ENCODE results near the gene FBXO15.

DNA sequence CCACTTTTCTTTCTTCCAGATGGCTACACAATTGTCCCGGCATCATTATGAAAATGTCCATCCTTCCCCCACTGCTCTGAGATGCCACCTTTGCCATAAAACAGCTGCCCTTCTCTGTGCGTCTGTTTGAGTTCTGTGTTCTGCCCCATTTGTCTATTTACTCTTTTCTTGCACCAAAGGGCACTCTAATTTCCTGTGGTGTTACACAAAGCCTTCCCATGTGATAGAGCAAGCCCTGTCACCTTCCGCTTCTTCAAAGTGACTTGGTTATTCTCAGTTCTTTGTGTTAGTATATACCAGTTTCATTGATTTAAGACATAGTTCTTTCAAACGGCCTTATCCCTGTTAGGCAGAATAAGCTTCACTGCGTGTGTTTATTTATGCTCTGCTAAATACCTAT, 84.1 kb downstream of the FBXO15 start:
- TF ChIP-seq TAF1 (conservative IDR thresholded peaks at IDR 0.05) (no peak), CTCF (IDR thresholded peaks at IDR 0.05; ENCODE audit: low read depth, low read length, missing input control) (no peak), RXRA (IDR thresholded peaks at IDR 0.05) (no peak), ATF3 (IDR thresholded peaks at IDR 0.05) (no peak), RAD21 (IDR thresholded peaks at IDR 0.05) (no peak), JUND (IDR thresholded peaks at IDR 0.05) (no peak), ZBTB33 (IDR thresholded peaks at IDR 0.05) (no peak)
- TF ChIP-seq, protein P1, sequence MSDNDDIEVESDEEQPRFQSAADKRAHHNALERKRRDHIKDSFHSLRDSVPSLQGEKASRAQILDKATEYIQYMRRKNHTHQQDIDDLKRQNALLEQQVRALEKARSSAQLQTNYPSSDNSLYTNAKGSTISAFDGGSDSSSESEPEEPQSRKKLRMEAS (IDR thresholded peaks at IDR 0.05) = no peak
- TF ChIP-seq, protein P2, sequence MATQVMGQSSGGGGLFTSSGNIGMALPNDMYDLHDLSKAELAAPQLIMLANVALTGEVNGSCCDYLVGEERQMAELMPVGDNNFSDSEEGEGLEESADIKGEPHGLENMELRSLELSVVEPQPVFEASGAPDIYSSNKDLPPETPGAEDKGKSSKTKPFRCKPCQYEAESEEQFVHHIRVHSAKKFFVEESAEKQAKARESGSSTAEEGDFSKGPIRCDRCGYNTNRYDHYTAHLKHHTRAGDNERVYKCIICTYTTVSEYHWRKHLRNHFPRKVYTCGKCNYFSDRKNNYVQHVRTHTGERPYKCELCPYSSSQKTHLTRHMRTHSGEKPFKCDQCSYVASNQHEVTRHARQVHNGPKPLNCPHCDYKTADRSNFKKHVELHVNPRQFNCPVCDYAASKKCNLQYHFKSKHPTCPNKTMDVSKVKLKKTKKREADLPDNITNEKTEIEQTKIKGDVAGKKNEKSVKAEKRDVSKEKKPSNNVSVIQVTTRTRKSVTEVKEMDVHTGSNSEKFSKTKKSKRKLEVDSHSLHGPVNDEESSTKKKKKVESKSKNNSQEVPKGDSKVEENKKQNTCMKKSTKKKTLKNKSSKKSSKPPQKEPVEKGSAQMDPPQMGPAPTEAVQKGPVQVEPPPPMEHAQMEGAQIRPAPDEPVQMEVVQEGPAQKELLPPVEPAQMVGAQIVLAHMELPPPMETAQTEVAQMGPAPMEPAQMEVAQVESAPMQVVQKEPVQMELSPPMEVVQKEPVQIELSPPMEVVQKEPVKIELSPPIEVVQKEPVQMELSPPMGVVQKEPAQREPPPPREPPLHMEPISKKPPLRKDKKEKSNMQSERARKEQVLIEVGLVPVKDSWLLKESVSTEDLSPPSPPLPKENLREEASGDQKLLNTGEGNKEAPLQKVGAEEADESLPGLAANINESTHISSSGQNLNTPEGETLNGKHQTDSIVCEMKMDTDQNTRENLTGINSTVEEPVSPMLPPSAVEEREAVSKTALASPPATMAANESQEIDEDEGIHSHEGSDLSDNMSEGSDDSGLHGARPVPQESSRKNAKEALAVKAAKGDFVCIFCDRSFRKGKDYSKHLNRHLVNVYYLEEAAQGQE (IDR thresholded peaks at IDR 0.05) = no peak

All from liver (tissue), 3 donors.